H1 (cell line): ENCODE results near the gene FGD5.

Source experiments
- EZH2 ChIP-seq: fragments of 200-600 bp; sonication (generic); IDR thresholded peaks from 2 replicates; pipeline ENCODE4 v1.7.1; 2012; ENCODE audit warnings: low read depth, mild to moderate bottlenecking, moderate library complexity, low read length, inconsistent platforms; ENCODE audit not compliant: severe bottlenecking
- GABPA ChIP-seq: IDR thresholded peaks from 2 replicates; pipeline ENCODE4 v1.6.1; 2011; ENCODE audit warnings: mild to moderate bottlenecking, low read length, moderate library complexity, borderline replicate concordance; ENCODE audit not compliant: insufficient read depth
- POLR2AphosphoS5 ChIP-seq: IDR thresholded peaks from 2 replicates; pipeline ENCODE4 v1.6.1; 2011; ENCODE audit warnings: low read depth, low read length
- TEAD4 ChIP-seq: IDR thresholded peaks from 2 replicates; pipeline ENCODE4 v1.6.1; 2012; ENCODE audit warnings: low read depth, low read length, inconsistent platforms, mixed read lengths

DNA sequence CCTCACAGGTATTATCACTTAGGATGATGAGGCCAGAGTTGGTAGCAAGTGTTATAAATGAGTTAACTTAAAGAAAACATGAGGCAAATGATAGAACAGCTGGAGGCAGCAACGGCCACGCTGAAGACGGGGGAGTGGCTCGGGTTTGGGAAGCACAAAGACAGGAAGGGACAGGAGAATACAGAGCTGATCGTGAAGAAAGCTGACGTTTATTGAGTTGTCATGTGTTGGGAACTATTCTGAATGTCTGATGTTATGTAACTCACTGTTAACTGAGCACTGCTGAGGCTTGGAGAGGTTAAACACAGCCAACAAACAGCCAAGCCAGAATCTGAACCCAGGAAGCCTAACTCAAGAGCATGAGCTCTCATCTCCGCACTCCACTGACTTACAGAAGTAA lies 42.3 kb downstream of the FGD5 start:
- TF ChIP-seq TEAD4 (no peak), EZH2 (no peak), GABPA (no peak), POLR2AphosphoS5 (no peak)
